ENCODE data around the gene TMEM31.

The TMEM31 gene

DNA sequence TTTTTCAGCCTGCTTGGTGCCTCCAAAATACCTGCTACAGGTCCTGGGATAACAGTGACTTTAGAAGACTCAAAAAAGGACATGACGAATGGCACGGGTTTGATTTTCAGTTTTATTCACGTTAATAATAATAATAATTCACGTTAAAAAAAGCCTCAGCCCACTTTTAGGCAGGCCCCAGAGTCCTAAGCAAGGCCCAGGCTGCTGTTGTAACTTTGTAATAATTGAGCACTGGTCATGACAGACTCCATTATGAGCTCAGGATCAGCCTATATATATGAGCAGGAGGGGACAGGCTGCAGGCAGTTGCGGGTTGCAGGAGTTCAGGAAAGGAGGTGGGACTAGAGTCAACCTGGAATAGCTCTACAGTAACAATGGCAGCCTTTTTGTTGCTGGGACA, at the start of gene TMEM31:
Gene TMEM31 (plus strand): TSS at position 301 of the 400 bp plus-strand sequence. CDS start 1,350 bp downstream, outside the sequence.
- no peak for DNase-seq

- no peak for DNase-seq
Measured at GRCh38 chrX:103663981-103664762, 46.5 kb upstream of the TMEM31 start.

DNA sequence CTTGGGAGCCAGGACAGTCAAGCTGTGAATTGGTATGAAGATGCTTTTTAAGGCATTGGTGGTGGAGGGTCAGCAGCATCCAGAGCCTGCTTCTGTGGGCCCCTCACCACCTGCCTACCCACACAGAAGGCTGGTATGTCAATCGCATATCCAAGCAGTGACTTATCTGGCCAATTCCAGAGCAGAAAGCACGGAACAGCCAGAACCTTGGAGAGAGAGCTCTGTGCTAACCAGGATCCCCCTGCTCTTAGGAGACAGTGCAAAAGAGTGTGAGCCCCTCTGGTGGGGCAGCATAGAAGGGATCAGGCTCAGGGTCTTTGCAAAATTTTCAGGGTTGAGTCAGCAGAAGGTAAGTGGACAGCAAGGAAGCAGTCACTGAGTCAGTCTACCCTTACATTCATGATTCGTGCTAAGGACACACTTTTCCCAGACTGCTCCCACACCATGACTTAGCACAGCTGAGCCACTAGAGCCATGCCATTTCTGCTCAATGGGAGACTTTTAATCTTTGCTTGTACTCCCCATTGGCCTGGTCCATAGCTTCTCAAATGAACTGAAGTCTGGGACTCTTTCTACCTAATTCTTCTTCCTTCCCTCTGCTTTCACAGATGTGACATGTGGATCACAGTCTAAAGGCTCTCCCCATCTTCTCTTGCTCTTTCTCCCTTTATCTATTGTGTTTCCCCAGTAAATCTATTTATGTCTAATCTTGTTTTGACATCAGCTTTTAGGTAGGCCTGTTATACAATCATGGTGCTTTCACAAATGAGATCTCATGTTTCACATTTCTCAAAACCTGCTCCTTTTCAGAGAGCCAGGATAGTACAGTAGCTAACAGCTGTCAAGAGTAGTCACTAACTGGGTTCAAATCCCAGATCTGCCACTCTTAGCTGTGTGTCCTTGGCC, 44.3 kb upstream of the TMEM31 start:
- no peak for DNase-seq

GRCh38 chrX:103669745-103670144, 41.0 kb upstream of the TMEM31 start:
- no peak for DNase-seq

GRCh38 chrX:103674531-103675454, 35.9 kb upstream of the TMEM31 start:
- no peak for DNase-seq

DNA sequence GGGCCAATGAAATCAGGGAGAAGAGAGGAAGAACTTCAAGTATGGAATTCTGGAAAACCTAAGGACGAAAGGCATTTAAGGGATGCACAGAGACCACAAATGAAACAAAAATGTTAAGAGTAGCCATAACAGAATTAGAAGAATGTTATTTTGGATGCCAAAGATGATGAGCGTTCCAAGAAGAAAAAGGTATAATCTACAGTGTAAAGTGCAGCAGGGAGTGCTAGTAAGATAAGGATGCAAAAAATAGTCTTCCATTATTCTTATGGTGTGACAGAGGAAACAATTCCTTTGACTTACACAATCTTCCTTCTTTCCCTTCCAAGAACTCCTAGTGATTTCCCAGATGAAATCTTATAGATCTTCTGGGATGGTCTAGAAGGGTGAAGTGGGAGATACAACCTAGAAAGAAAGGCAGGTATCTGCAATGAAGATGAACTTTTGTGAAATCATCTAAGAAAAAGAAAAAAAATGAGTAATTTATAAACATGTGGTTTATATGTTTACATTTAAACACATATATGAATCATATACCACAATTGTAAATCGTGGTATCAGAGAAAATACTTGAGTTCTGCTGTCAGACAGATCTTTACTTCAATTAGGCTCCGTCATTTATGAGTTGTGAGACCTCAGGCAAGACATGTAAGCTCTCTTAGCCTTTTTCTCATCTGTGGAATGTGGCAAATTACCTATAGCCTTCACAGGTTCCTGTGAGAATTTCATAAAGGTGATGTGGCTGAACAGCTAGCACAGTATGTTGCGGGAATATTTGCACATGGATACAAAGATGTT, 32.3 kb upstream of the TMEM31 start:
- no peak for DNase-seq

DNA sequence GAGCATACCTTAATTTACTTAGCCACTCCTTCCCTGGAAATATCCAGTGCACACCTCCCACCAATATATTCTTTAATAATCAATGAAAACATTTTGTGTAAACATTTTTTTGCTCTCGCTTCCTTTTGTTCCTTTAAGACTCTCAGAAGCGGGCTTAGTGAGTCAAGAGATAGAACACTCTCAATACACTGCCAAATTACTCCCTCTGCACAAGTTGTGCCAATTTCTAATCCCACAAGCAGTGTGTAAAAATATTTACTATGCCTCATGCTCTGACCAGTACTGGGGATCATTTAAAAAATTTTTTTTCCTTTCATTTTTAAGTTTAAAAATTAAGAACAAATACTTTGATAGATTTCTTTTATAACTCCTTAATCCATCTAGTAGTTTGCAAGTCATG, 29.3 kb upstream of the TMEM31 start:
- DNase-seq, result no peak

GRCh38 chrX:103685396-103685795, 25.3 kb upstream of the TMEM31 start:
- DNase-seq, result no peak

DNA sequence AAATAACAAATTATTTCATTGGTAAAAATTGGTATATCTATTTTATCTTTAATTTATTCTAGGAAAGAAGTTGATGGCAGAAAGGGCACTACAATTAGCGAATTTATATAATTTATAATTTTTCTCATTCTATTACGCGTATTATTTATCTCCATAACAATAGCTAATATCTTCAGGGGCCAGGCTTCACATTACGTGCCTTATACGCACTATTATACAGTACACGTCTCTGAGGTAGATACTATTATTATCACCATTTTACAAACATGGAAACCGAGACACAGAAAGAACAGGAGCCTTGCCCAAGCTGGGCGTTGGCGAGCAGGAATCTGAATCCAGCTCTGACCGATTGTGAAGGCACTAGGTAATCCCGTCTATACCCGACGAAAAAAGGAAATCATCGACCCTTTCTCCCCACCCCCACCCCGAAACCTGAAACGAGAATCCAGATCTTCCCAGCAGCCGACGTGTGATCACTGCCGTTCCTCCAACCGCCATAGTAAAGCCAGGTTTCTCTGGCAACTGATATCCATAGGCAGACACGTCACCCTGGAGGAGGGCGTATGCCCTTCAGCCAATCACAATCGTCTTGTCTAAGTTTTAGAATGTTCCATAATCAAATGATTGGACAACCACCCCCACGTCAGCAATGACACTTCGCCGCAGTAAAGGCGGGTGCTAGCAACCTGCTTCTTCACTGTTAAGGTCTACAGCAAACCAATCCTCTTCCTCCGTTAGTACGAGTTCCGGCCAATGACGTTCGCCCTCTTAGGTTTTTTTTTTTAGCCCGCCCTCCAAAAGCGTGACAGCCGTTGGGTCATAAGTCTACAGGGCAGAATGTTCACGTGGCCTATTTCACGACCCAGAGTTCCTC, 24.3 kb upstream of the TMEM31 start, which contains the start of gene MORF4L2:
Gene MORF4L2 (minus strand): TSS at position 501 of the 874 bp plus-strand sequence. CDS start 9,672 bp downstream, outside the sequence.
- peak; percentile 98 for DNase-seq

DNA sequence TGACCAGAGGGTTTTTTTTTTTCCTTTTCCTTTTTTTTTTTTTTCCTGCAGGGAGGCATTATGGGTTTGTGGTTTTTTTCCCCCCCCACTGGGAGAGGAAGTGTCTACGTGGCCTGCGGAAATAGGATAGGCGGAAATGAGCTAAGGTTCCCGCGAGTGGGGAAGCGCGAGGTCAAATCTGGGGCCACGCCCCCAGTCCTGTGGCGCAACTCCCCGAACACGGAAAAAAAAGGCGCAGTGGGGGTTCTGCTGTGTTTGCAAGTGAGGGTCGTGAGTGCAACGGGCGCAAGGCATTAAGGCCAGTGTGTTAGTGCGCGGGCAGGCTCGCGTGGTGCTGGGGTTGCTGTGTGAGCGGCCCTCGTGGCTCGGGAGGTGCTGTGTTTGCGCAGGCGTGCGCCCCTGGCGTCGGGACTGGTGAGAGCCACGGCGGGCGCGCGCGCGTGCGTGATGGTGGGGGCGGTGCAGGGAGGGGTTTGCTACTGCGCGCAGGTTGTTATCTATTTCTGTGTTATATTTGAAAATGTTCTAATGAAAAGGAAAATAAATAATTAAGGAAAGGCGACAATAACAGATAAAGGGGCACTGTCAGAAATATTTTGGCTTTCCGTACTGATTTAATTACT, 23.5 kb upstream of the TMEM31 start:
- DNase-seq, result no peak

DNA sequence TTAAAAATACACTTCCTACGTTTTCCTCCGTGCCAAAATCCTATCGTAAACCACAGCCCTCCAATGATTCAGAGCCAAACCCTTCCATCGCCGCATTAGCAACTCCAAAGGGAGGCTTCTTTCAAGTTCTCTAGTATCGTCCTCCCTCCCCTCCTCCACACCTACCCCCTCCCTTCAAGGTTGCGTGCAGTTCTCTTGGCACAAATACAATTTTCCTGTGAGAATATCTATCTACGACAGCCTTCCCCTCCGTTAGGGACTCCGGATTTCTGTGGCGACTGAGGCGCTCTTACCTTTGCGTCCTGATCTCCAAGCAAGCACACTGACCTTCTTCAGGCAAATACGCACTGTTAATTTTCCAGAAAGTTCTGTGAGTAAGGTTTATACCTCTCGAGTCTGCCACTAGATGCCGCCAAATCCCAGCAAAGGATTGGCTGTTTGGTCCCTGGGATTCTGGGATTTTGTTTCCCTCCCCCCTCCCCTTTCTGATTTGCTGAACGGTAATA, 23.0 kb upstream of the TMEM31 start:
- peak; percentile 57 for DNase-seq

GRCh38 chrX:103688946-103689345, 21.8 kb upstream of the TMEM31 start:
- DNase-seq, result peak; percentile 8

GRCh38 chrX:103691059-103691458, 19.6 kb upstream of the TMEM31 start:
- no peak for DNase-seq

GRCh38 chrX:103697687-103698086, 13.0 kb upstream of the TMEM31 start:
- no peak for DNase-seq

DNA sequence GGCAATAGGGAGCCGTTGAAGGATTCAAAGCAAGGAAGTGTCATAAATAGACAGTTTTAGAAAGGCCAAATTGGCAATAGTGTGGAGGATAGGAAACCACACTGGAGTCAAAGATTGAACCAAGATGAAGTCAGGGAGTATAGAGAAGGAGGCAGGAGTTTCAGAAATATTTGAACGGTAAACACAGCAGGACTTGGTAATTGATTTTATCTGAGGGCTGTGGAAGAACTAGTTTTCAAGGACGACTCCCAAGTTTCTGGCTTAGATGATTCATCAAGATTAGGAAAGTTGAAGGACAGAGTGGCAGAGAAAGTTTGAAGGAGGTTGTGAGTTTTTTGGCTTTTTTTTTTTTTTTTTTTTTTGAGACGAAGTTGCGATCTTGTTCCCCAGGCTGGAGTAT, 11.5 kb upstream of the TMEM31 start:
- no peak for DNase-seq

- no peak for DNase-seq
Measured at GRCh38 chrX:103704863-103705262, 5.8 kb upstream of the TMEM31 start.

GRCh38 chrX:103716962-103717361, 6.3 kb downstream of the TMEM31 start:
- no peak for DNase-seq

- DNase-seq, result no peak
Measured at GRCh38 chrX:103718120-103718519, 7.4 kb downstream of the TMEM31 start.

- DNase-seq, result no peak
Measured at GRCh38 chrX:103722505-103722904, 11.8 kb downstream of the TMEM31 start.

DNA sequence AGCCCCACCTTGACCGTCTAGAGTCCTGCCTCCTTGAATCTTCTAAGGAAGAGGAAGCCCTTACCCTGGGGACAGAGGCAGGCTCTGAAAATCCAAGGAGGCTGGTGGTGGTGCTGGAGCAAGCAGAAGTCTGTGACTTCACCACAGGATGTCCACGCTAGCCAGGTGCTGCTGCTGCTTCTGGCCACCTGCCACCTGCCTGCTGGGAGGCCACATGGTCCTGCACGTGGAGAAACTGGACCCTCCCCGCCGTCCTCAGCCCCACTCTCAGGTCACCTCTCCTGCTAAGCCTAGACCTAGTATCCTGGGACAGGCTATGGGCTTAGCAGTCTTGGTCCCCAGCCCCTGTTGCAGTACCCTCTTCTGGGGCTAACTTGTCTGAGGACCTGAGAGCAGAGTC, 15.8 kb downstream of the TMEM31 start:
- DNase-seq, result no peak

Measured in MV-4-11 (cell line).